IMR-90 (cell line): ENCODE results near the gene TRIM71. TPM values are rescaled to one million over a fixed set of nuclear protein-coding genes. Genes with fewer than 3 reads are reported as not detected.

Experiments used
- ATAC-seq: fragments of 200-7000 bp; cut with Tn5 transposase; 2 replicates; pipeline ENCODE4 v1.9.1; 2020; ENCODE audit warnings: low read depth, mild to moderate bottlenecking, moderate library complexity
- BruUV-seq: library from RNA; stranded (reverse); fragments of 400-500 nt; replicated peaks from 2 replicates; lab custom pipeline; 2021; lab: Mats Ljungman, UMichigan
- CTCF ChIA-PET: fragments of 300-600 bp; formaldehyde crosslinking; extraction: SDS; loops from one replicate; lab custom pipeline; 2021; ENCODE audit warnings: antibody characterized with exemption; lab: Yijun Ruan, JAX
- POLR2A ChIA-PET: fragments of 300-600 bp; sonication (Branson Sonifier 250); formaldehyde crosslinking; loops from one replicate; lab custom pipeline; 2022; ENCODE audit warnings: antibody characterized with exemption; ENCODE audit not compliant: unreplicated experiment; lab: Charles Lee
- DNase-seq: peaks from one replicate; pipeline ENCODE4 v3.0.0; 2013
- H2AFZ ChIP-seq: replicated peaks from 2 replicates; pipeline ENCODE3; 2013; ENCODE audit warnings: low read length, mild to moderate bottlenecking; ENCODE audit not compliant: poor library complexity
- H2AK5ac ChIP-seq: 2 replicates; pipeline ENCODE4 v1.6.1; 2013; ENCODE audit warnings: low read depth, low read length, inconsistent platforms
- H2AK9ac ChIP-seq: replicated peaks from 2 replicates; pipeline ENCODE3; 2013; ENCODE audit warnings: mild to moderate bottlenecking, low read depth, low read length, moderate library complexity; ENCODE audit not compliant: poor library complexity
- H2BK120ac ChIP-seq: 2 replicates; pipeline ENCODE4 v1.6.1; 2013; ENCODE audit warnings: low read depth, low read length, inconsistent platforms
- H2BK15ac ChIP-seq: 3 replicates; pipeline ENCODE4 v1.6.1; 2013; ENCODE audit warnings: low read depth, low read length, inconsistent platforms
- H2BK20ac ChIP-seq: 2 replicates; pipeline ENCODE4 v1.6.1; 2013; ENCODE audit warnings: low read depth, mild to moderate bottlenecking, inconsistent platforms, low read length, moderate library complexity
- H2BK5ac ChIP-seq: 2 replicates; pipeline ENCODE4 v1.6.1; 2013; ENCODE audit warnings: mild to moderate bottlenecking, low read depth, low read length, inconsistent platforms; ENCODE audit not compliant: poor library complexity, severe bottlenecking
- H3K14ac ChIP-seq: replicated peaks from 2 replicates; pipeline ENCODE4 v1.6.1; 2013; ENCODE audit warnings: low read depth, low read length, inconsistent platforms
- H3K18ac ChIP-seq: 2 replicates; pipeline ENCODE4 v1.6.1; 2013; ENCODE audit warnings: low read depth, low read length, control low read depth
- H3K23ac ChIP-seq: 2 replicates; pipeline ENCODE4 v1.6.1; 2013; ENCODE audit warnings: low read depth, low read length, inconsistent platforms
- H3K27ac ChIP-seq: 2 replicates; pipeline ENCODE4 v1.5.1; 2013; ENCODE audit warnings: mild to moderate bottlenecking, control low read depth, low read length; ENCODE audit not compliant: insufficient read depth
- H3K27me3 ChIP-seq: 2 replicates; pipeline ENCODE4 v1.6.1; 2013; ENCODE audit warnings: low read length; ENCODE audit not compliant: control insufficient read depth, insufficient read depth
- H3K36me3 ChIP-seq: 2 replicates; pipeline ENCODE4 v1.6.1; 2013; ENCODE audit warnings: low read length, mixed read lengths; ENCODE audit not compliant: control insufficient read depth, insufficient read depth
- H3K4ac ChIP-seq: 2 replicates; pipeline ENCODE4 v1.6.1; 2013; ENCODE audit warnings: low read depth, low read length, inconsistent platforms
- H3K4me1 ChIP-seq: 2 replicates; pipeline ENCODE4 v1.6.1; 2013; ENCODE audit warnings: low read length, mixed read lengths; ENCODE audit not compliant: control insufficient read depth, insufficient read depth
- H3K4me2 ChIP-seq: 2 replicates; pipeline ENCODE4 v1.6.1; 2013; ENCODE audit warnings: low read depth, mild to moderate bottlenecking, control low read depth, low read length, moderate library complexity
- H3K4me3 ChIP-seq: 2 replicates; pipeline ENCODE4 v1.5.1; 2013; ENCODE audit warnings: low read depth, mild to moderate bottlenecking, control low read depth, low read length, moderate library complexity; ENCODE audit not compliant: insufficient read depth
- H3K56ac ChIP-seq: 2 replicates; pipeline ENCODE4 v1.6.1; 2013; ENCODE audit warnings: low read length, inconsistent platforms; ENCODE audit not compliant: insufficient read depth; ENCODE audit errors: extremely low read depth
- H3K79me1 ChIP-seq, 2 experiments: 2 replicates each; pipeline ENCODE4 v1.6.1; 2013; ENCODE audit warnings: low read length in 2 of 2, inconsistent platforms in 1 of 2, low read depth in 1 of 2
- H3K9ac ChIP-seq: 2 replicates; pipeline ENCODE4 v1.6.1; 2013; ENCODE audit warnings: low read depth, low read length, control low read depth
- H3K9me1 ChIP-seq: 2 replicates; pipeline ENCODE4 v1.6.1; 2013; ENCODE audit warnings: low read length, inconsistent platforms; ENCODE audit not compliant: insufficient read depth
- H3K9me3 ChIP-seq: 2 replicates; pipeline ENCODE4 v1.6.1; 2013; ENCODE audit warnings: low read length; ENCODE audit not compliant: control insufficient read depth, insufficient read depth
- H4K20me1 ChIP-seq: 2 replicates; pipeline ENCODE4 v1.6.1; 2013; ENCODE audit warnings: low read length, inconsistent platforms; ENCODE audit not compliant: insufficient read depth
- H4K5ac ChIP-seq: 2 replicates; pipeline ENCODE4 v1.6.1; 2013; ENCODE audit warnings: mild to moderate bottlenecking, low read depth, low read length, control low read depth
- H4K8ac ChIP-seq, 2 experiments: 2 replicates each; pipeline ENCODE4 v1.6.1; 2013; ENCODE audit warnings: low read depth in 2 of 2, low read length in 2 of 2, control low read depth in 1 of 2, inconsistent platforms in 1 of 2
- H4K91ac ChIP-seq: 2 replicates; pipeline ENCODE4 v1.6.1; 2013; ENCODE audit warnings: low read depth, low read length, inconsistent platforms; ENCODE audit not compliant: insufficient read depth
- CEBPB ChIP-seq: IDR thresholded peaks from 2 replicates; pipeline ENCODE4 v1.6.1; 2012; ENCODE audit warnings: low read depth, low read length, improper control_type of control experiment
- CHD1 ChIP-seq: IDR thresholded peaks from 2 replicates; pipeline ENCODE4 v1.6.1; 2012; ENCODE audit warnings: low read depth, low read length, improper control_type of control experiment
- MAFK ChIP-seq: IDR thresholded peaks from 2 replicates; pipeline ENCODE4 v1.6.1; 2012; ENCODE audit warnings: low read depth, low read length, improper control_type of control experiment
- MAZ ChIP-seq: IDR thresholded peaks from 2 replicates; pipeline ENCODE4 v1.6.1; 2012; ENCODE audit warnings: low read depth, mild to moderate bottlenecking, low read length, improper control_type of control experiment, moderate library complexity, borderline replicate concordance
- MXI1 ChIP-seq: IDR thresholded peaks from 2 replicates; pipeline ENCODE4 v1.6.1; 2012; ENCODE audit warnings: low read depth, mild to moderate bottlenecking, low read length, moderate library complexity, borderline replicate concordance
- NFE2L2 ChIP-seq: fragments of 150-350 bp; IDR thresholded peaks from 2 replicates; pipeline ENCODE4 v1.6.1; 2016; ENCODE audit warnings: low read depth, mild to moderate bottlenecking, low read length
- RAD21 ChIP-seq: IDR thresholded peaks from 2 replicates; pipeline ENCODE4 v1.6.1; 2012; ENCODE audit warnings: low read length, improper control_type of control experiment
- SMC3 ChIP-seq: fragments of 150-350 bp; IDR thresholded peaks from 2 replicates; pipeline ENCODE4 v1.6.1; 2016; ENCODE audit warnings: low read depth, mild to moderate bottlenecking, antibody characterized with exemption, low read length, moderate library complexity
- WGBS, 2 experiments: methylation state at CpG; one replicate each; pipeline versions ENCODE4 v1.1.5 to v1.1.7; 2013; ENCODE audit warnings: missing lambda C conversion rate in 2 of 2; ENCODE audit not compliant: insufficient read length in 1 of 2; ENCODE audit errors: extremely low coverage in 2 of 2; 5-methylcytosine and 5-hydroxymethylcytosine counted together
- dilution Hi-C: fragments of 300-500 bp; cut with HindIII; formaldehyde crosslinking; loops from one replicate; pipeline ENCODE4 v1.14.3; 2018; ENCODE audit warnings: low sequenced_read_pairs; ENCODE audit not compliant: unreplicated experiment
- in situ Hi-C: fragments of 300-500 bp; cut with MboI; formaldehyde crosslinking; loops from 3 replicates; pipeline ENCODE4 v1.14.3; 2019; ENCODE audit warnings: low sequenced_read_pairs, inconsistent platforms, mixed read lengths
- intact Hi-C: fragments of 100-400 bp; cut with micrococcal nuclease; formaldehyde crosslinking; loops from 2 replicates; pipeline ENCODE4 v1.10.0; 2022
- polyA plus RNA-seq, 3 experiments: library from polyadenylated mRNA; depleted of rRNA; stranded (reverse); fragments of >200 nt; gene quantifications; 2 replicates each; pipeline ENCODE4 v1.2.3, GENCODE V29; 2012; ENCODE audit warnings: low replicate concordance in 1 of 3
- total RNA-seq: library from RNA; depleted of rRNA; stranded (reverse); fragments of >200 nt; gene quantifications from 2 replicates; pipeline ENCODE4 v1.2.3, GENCODE V29; 2012
- TF ChIP-seq, protein P1 (sequence below): fragments of 150-350 bp; IDR thresholded peaks from 2 replicates; pipeline ENCODE4 v1.6.1; 2017; ENCODE audit warnings: mild to moderate bottlenecking, antibody characterized with exemption, low read length, low read depth
- TF ChIP-seq, protein P2 (sequence below): fragments of 150-350 bp; IDR thresholded peaks from 2 replicates; pipeline ENCODE4 v1.6.1; 2016; ENCODE audit warnings: low read depth, mild to moderate bottlenecking, low read length, moderate library complexity, borderline replicate concordance

TRIM71 gene
- total and polyA plus RNA-seq, 2 of the 4 experiments (the other 2 are of a cell fraction), result not detected

- dilution Hi-C loops, result no loop called here
- Histone ChIP-seq H3K36me3 (no peaks in the 10 kb centered on the region), H2AFZ (no peak overlapping the region)
Observed at GRCh38 chr3:32850636-32851035, 32.8 kb downstream of the TRIM71 start.

More at GRCh38 chr3:32850636-32851035, 32.8 kb downstream of the TRIM71 start:
- DNase-seq (no peak), ATAC-seq (no peak)
- Histone ChIP-seq H3K4me1 (no peaks in the 10 kb centered on the region), H3K27me3 (peaks cover 18% of the 10 kb centered on the region), H3K23ac (no peak overlapping the region), H3K27ac (no peak overlapping the region), H2AK5ac (no peak overlapping the region), H2AK9ac (no peak overlapping the region), H2BK20ac (no peak overlapping the region), H2BK5ac (no peak overlapping the region), H3K9me1 (no peaks in the 10 kb centered on the region), H4K8ac (no peak overlapping the region), H3K9me3 (no peaks in the 10 kb centered on the region), H2BK120ac (no peak overlapping the region), H4K5ac (no peak overlapping the region), H3K79me1 (no peaks in the 10 kb centered on the region), H2BK15ac (no peak overlapping the region), H3K4ac (no peak overlapping the region), H4K91ac (no peak overlapping the region), H4K20me1 (no peaks in the 10 kb centered on the region), H3K14ac (no peak overlapping the region), H3K4me2 (no peak overlapping the region), H3K56ac (no peak overlapping the region), H3K4me3 (no peak overlapping the region), H3K18ac (no peak overlapping the region), H3K9ac (no peak overlapping the region)
- ChIA-PET CTCF (no interaction called here), POLR2A (no interaction called here)
- no peak for TF ChIP-seq MAFK
- no peak for TF ChIP-seq SMC3
- no peak for TF ChIP-seq MXI1
- no peak for TF ChIP-seq CEBPB
- TF ChIP-seq, protein P1, sequence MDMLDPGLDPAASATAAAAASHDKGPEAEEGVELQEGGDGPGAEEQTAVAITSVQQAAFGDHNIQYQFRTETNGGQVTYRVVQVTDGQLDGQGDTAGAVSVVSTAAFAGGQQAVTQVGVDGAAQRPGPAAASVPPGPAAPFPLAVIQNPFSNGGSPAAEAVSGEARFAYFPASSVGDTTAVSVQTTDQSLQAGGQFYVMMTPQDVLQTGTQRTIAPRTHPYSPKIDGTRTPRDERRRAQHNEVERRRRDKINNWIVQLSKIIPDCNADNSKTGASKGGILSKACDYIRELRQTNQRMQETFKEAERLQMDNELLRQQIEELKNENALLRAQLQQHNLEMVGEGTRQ, result no peak
- TF ChIP-seq RAD21, result no peak
- no peak for TF ChIP-seq NFE2L2
- TF ChIP-seq, protein P2, sequence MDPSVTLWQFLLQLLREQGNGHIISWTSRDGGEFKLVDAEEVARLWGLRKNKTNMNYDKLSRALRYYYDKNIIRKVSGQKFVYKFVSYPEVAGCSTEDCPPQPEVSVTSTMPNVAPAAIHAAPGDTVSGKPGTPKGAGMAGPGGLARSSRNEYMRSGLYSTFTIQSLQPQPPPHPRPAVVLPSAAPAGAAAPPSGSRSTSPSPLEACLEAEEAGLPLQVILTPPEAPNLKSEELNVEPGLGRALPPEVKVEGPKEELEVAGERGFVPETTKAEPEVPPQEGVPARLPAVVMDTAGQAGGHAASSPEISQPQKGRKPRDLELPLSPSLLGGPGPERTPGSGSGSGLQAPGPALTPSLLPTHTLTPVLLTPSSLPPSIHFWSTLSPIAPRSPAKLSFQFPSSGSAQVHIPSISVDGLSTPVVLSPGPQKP, result no peak
- no peak for TF ChIP-seq MAZ
- no peak for TF ChIP-seq CHD1
- intact Hi-C loops, result no loop called here
- WGBS, 2 experiments, result no CpG with 5 or more reads among the region's 5 CpGs
- no TSS peak for BruUV-seq
- in situ Hi-C loops, result no loop called here
